Measurements from ENCODE around the gene ZC3H12D. TPM values are rescaled to one million over a fixed set of nuclear protein-coding genes. Genes with fewer than 3 reads are reported as not detected.

Gene ZC3H12D
- total and polyA plus RNA-seq, 2 of the 13 experiments (the other 11 are each of a cell fraction or from before 2014, with no cell fraction given) = 1.2 to 2.7 TPM

DNA sequence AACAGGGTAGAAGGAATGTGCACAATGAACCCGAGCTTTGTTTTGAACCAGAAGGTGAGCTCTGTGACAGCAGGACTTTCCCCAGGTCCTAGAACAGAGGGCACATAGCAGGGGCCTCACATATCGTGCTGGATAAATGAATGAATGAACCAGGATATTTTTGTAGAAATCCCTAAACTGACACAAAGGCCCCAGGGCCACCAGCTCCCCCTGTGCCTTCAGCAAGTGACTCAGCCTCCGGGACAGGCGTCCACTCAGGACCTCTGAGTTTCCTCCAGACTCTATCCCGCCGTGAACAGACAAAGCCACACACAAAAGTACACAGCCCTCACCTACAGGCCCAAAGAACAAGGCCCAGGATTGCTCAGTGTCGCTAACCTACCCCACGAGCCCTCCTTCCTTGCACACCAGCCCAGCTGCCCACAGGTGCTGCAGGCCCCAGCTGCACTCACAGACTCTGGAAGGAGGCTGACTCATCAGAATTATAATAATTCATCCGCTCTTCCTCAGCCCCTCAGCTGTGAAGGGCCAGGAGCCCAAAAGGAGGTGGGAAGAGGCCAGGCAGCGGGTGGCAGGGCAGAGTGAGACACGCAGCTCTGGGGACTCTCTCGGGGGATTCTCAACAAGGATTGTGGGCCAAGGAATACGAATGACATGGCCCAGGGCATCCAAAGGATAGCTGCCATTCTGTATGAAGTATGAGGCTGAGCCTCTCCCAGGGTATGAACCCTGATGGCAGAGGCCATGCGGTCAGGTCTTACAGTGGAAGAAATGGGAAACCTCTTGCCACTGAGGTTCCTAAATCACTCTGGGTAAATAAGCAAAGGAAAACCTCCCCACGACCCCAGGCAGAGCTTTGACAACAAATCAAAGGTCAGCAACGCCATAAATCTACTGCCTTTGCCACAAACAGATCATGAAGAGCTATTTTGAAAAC, 43.8 kb downstream of the ZC3H12D start (continued):
- TF ChIP-seq, protein P1, sequence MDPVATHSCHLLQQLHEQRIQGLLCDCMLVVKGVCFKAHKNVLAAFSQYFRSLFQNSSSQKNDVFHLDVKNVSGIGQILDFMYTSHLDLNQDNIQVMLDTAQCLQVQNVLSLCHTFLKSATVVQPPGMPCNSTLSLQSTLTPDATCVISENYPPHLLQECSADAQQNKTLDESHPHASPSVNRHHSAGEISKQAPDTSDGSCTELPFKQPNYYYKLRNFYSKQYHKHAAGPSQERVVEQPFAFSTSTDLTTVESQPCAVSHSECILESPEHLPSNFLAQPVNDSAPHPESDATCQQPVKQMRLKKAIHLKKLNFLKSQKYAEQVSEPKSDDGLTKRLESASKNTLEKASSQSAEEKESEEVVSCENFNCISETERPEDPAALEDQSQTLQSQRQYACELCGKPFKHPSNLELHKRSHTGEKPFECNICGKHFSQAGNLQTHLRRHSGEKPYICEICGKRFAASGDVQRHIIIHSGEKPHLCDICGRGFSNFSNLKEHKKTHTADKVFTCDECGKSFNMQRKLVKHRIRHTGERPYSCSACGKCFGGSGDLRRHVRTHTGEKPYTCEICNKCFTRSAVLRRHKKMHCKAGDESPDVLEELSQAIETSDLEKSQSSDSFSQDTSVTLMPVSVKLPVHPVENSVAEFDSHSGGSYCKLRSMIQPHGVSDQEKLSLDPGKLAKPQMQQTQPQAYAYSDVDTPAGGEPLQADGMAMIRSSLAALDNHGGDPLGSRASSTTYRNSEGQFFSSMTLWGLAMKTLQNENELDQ (CRISPR knock-in tag; IDR thresholded peaks at IDR 0.05; ENCODE audit: borderline replicate concordance) = no peak
- TF ChIP-seq ZNF414 (CRISPR knock-in tag; IDR thresholded peaks at IDR 0.05) (no peak), MED1 (CRISPR knock-in tag; IDR thresholded peaks at IDR 0.05) (peak; percentile 23; the same call in 1 of the 2 replicates), ZNF501 (CRISPR knock-in tag; IDR thresholded peaks at IDR 0.05) (peak; percentile 37; the same call in 1 of the 2 replicates), AKNA (CRISPR knock-in tag; IDR thresholded peaks at IDR 0.05; ENCODE audit: borderline replicate concordance) (no peak), AGO2 (optimal IDR thresholded peaks at IDR 0.05; ENCODE audit: low read depth, low read length) (no peak), REPIN1 (CRISPR knock-in tag; IDR thresholded peaks at IDR 0.05; ENCODE audit: borderline replicate concordance, low read depth) (no peak), ZSCAN9 (CRISPR knock-in tag; IDR thresholded peaks at IDR 0.05; ENCODE audit: borderline replicate concordance) (no peak), FOSL1 (CRISPR knock-in tag; IDR thresholded peaks at IDR 0.05; ENCODE audit: borderline replicate concordance) (no peak), ZFP36L1 (CRISPR knock-in tag; IDR thresholded peaks at IDR 0.05) (no peak)
- TF ChIP-seq, protein P2, sequence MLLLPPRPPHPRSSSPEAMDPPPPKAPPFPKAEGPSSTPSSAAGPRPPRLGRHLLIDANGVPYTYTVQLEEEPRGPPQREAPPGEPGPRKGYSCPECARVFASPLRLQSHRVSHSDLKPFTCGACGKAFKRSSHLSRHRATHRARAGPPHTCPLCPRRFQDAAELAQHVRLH (CRISPR knock-in tag; IDR thresholded peaks at IDR 0.05; ENCODE audit: borderline replicate concordance, low read depth) = no peak
- TF ChIP-seq, protein P3, sequence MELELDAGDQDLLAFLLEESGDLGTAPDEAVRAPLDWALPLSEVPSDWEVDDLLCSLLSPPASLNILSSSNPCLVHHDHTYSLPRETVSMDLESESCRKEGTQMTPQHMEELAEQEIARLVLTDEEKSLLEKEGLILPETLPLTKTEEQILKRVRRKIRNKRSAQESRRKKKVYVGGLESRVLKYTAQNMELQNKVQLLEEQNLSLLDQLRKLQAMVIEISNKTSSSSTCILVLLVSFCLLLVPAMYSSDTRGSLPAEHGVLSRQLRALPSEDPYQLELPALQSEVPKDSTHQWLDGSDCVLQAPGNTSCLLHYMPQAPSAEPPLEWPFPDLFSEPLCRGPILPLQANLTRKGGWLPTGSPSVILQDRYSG (CRISPR knock-in tag; IDR thresholded peaks at IDR 0.05) = no peak

All from HepG2 (cell line).